RKO (cell line): ENCODE results near the gene FARSA.
"Not testable (repeated sequence)": the region's sequence is repeated elsewhere in the genome, so short reads cannot be mapped to it uniquely, and the experiment has no call there.

Experiments used
- DNase-seq: peaks from one replicate; pipeline ENCODE4 v3.0.0-alpha.2; 2016; ENCODE audit warnings: low spot score

Gene FARSA

DNA sequence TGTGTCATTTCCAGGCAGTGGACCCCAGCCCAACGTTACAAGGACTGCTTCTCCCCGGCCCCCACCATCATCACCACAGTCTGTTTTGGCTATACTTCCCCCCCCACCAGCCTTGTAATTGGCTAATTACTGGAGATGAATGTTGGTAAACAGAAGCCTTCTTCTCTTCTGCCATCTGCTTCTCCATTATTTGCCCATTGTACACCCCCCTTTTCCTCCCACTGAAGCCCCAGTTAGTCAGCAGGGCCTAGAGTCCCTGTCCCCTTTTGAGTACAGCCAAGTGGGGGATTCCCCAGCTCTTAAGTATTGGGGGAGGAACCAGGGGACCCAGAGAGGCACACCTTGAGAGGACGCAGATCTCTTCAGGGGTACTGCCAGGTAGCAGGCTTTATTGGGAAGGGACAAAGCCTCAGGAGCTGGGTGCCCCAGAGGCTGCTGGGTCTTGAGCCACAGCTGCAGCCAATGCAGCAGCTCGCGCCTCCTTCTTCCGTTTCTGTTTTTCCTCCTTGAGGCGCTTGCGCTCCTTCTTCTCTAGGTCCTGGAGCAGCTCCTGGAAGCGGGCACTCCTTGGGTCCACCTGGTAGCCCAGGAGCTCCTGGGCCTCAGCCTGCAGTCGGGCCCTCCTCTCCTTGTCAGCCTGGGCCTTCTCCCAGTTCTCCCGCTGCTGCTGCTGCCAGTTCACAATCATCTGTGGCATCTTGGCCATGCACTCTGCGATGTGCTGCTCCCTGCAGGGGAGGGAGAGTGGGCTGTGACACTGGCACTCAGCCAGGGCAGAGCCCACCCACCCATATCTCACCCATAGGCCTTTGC is 20.5 kb upstream of the FARSA start:
- no peak for DNase-seq

DNA sequence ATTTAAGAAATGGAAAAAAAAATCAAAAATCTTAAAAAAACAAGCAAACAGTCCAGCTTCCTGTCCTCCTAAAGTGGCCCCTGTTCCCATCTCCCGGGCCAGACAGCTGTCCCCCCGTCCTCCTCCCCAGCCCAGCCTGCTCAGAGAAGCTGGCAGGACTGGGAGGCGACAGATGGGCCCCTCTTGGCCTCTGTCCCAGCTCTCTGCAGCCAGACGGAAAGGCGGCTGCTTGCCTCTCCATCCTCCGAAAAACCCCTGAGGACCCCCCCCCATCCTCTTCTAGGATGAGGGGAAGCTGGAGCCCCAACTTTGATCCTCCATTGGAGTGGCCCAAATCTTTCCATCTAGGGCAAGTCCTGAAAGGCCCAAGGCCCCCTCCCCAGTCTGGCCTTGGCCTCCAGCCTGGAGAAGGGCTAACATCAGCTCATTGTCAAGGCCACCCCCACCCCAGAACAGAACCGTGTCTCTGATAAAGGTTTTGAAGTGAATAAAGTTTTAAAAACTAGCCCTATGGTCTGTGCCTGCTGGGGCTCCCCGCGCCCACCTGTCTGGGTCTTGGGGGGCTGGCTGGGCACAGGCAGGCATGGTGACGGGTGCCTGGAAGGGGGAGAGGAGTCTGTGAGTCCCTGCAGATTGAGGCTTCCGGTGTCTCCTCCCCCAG is 19.8 kb upstream of the FARSA start:
- no peak for DNase-seq

DNA sequence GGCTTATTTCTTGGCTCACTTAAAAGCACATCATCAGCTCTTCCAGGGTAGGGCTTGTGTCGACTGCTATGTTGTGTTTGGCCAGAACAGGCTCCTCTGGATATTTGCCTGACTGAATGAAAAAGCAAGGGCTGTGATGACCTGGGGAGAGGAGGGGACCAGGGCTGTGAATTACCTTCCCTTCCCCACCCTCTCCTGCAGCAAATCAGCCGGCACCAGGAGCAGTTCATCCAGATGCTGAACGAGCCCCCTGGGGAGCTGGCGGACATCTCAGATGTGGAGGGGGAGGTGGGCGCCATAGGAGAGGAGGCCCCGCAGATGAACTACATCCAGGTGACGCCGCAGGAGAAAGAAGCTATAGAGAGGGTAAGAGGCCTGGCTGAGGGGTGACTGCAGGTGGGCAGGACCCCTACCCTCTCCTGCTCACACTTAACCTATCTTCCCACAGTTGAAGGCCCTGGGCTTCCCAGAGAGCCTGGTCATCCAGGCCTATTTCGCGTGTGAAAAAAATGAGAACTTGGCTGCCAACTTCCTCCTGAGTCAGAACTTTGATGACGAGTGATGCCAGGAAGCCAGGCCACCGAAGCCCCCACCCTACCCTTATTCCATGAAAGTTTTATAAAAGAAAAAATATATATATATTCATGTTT is 19.1 kb upstream of the FARSA start:
- peak; percentile 75 for DNase-seq

DNA sequence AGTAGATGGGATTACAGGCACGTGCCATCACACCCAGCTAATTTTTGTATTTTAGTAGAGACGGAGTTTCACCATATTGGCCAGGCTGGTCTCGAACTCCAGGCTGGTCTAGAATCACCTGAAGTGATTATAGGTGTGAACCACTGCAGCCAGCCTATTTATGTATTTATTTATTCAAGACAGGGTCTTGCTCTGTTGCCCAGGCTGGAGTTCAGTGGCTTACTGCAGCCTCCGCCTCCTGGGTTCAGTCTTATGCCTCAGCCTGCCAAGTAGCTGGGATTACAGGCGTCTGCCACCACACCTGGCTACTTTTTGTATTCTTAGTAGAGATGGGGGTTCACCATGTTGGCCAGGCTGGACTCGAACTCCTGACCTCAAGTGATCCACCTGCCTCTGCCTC is 18.5 kb upstream of the FARSA start:
- not testable (repeated sequence) for DNase-seq

DNA sequence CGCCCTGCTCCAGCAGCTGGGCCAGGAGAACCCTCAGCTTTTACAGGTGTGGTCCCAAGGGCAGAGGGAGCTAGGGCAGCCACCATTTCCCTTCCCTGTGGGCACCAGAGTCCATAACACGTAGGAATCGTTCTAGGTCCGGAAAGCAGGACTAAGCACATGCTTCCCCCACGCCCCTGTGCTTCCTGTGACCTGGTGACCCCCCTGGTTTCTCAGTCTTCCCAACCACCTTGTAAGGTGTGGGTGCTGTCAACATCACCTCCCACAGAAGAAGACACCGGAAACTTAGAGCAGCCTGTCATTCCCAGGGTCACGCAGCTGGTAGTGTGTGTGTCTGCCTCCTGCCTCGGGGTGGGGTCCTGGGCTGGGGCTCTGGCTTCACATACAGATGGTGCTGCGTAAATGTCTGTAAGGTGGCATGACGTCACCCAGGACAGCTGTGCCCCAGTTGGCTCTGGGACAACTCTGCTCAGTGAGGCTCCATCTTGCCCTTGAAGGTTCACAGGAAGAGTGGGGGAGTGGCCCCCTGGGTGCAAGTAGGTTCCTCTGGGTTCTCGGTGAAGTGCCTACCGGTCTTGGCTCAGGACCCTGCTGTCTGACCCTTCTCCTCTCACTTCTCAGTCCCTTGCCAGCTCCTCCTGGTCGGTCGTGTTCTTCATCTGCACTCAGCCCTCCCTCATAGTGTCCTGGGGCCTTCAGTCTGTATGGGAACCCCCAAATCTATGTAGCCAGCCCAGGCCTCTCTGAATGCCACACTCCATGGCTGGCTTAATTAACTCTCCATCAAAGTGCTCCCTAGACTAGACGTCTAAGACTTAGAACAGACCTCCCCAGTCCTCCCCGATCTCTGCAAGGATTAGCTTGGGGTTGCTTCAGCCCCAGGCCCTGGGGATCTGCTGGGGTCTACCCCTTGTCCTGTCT is 16.1 kb upstream of the FARSA start:
- no peak for DNase-seq

DNA sequence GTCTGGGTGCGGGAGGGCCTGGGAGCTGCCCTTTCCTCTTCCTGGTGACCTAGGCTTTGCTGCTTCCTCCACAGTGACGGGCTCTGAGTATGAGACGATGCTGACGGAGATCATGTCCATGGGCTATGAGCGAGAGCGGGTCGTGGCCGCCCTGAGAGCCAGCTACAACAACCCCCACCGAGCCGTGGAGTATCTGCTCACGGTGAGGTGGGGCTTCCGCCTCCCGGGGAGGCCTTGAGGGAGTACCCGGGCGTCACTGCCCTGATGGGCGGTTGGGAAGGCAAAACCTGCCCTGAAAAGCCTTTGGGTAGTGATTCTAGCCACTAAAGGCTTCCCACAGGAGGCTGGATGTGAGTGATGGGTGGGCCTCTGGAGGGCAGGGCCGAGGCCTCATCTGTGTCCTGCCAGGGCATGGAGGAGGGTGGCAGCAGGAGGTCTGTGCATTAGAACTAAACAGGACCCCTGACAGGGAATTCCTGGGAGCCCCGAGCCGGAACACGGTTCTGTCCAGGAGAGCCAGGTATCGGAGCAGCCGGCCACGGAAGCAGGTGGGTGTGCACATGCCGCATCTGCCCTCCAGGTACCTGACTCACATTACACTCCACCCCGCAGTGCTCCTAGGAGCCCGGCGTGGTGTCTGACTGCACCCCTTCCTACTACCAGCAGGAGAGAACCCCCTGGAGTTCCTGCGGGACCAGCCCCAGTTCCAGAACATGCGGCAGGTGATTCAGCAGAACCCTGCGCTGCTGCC is 15.3 kb upstream of the FARSA start:
- no peak for DNase-seq

DNA sequence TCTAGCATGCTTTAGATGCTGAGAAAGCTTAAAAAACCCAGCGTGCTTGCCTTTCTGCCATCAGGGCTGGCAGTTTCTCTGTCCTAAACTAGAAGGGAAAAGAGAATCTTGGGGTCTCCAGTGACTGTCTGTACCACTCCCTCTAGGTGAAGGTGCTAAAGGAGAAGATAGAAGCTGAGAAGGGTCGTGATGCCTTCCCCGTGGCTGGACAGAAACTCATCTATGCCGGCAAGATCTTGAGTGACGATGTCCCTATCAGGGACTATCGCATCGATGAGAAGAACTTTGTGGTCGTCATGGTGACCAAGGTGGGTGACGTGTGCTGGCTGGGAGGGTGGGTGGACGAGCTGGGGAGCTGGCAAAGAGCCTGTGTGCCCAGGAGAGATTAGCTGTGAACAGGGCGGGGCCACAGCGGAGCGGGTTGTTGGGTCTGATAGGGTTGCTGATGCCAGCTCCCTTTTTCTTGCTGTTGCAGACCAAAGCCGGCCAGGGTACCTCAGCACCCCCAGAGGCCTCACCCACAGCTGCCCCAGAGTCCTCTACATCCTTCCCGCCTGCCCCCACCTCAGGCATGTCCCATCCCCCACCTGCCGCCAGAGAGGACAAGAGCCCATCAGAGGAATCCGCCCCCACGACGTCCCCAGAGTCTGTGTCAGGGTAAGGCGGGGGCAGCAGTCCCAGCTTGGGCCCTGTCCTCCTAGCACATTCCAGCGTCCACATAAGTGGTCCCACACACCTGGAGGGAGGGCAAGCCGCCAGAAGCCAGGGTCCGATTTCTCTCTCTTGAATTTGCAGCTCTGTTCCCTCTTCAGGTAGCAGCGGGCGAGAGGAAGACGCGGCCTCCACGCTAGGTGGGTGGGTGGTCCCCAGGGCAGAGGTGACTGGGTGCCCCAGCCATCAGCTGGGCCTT is 14.4 kb upstream of the FARSA start:
- no peak for DNase-seq

DNA sequence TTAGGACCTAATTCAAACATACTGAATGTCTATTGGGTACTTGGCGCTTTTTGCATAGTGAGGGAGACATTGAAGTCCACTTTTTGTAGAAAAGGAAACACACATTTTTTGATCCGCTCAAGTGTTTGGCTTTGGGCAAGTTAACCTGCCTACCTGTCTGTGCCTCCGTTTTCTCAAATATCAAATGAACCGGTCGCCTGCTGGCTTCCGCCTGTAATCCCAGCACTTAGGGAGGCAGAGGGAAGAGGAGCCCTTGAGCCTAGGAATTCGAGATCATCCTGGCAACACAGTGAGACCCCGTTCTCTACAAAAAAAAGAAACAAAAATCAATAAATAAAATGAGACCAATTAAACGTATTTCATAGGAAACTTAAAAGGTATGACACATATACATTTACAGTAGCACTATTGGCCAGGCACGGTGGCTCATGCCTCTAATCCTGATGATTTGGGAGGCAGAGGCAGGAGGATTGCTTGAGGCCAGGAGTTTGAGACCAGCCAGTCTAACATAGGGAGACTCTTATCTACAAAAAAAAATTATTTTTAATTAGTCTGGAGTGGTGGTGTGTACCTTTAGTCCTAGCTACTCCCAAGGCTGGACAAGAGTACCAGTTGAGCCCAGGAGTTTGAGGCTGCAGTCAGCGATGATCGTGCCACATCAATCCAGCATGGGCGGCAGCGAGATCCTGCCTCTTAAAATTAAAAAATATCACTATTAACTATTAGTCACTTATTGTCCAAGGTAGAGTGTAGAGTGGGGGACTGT is 13.4 kb upstream of the FARSA start:
- no peak for DNase-seq

DNA sequence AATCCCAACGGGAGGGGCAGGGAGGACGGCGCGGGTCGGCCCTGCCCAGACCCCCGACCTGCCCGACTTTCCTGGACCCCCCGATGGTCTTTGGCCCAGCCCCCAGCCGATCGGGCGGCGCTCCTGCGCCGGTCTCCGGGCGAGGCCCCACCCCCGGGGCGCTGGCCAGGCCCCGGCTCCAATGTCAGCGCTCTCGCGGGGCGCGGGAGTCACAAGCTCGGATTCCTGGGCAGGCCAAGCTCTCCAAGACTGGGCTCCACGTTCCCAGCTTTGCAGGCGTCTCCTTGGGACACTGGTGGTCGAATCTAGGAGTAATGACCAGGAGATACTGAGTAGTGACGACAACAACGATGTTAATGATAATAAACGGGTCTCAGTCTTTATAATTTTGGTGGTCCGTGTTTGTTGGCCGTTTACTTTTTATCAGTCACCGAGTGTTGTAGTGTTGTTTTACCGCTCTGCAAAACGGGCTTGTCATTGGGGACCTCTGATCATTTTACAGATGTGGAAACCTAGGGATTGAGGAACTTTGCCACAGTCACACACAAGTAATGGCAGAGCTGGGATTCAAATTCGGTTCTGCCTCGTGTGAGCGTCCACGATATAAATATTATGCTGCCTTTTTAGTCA is 12.7 kb upstream of the FARSA start:
- DNase-seq, result peak; percentile 71

DNA sequence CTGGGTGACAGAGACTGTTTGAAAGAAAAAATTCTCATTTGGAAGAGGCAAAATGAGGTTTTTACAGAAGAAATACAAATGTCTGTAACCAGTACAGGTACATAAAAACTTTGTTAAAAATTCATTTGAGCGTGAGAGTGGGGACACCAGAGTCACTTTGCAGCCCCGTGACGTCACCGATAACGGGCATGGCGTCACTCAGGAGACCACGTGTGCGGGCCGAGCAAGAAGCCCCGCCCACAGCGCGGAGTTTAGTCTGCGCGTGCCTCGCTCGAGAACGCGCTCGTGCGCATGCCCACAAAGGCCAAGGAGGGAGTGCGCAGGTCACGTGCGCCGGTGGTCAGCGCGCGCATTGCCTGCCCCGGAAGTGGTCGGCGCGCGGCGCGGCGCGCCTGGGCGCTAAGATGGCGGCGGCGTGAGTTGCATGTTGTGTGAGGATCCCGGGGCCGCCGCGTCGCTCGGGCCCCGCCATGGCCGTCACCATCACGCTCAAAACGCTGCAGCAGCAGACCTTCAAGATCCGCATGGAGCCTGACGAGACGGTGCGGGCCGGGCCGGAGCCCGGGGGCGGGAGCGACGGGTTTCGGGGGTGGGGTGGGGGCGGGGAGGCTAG is 12.1 kb upstream of the FARSA start, which contains the start of gene RAD23A:
TSS of gene RAD23A (plus strand) at position 384 of the 613 bp plus-strand sequence. CDS start at position 471, 87 bp downstream.
- DNase-seq, result peak; percentile 97

DNA sequence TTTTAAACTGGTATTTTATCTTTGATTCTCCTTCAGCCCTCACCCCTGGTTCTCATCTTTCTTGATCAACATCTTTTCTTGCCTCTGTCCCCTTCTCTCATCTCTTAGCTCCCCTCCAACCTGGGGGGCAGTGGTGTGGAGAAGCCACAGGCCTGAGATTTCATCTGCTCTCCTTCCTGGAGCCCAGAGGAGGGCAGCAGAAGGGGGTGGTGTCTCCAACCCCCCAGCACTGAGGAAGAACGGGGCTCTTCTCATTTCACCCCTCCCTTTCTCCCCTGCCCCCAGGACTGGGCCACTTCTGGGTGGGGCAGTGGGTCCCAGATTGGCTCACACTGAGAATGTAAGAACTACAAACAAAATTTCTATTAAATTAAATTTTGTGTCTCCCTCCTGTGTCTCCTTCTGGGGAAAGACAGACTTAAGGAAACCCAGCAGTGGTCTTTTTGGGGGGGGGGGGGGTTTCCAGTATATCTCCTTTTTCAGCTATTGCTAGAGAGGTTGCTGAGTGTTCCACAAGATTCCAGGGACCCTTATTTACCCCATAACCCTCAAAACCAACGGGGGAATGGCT is 10.7 kb upstream of the FARSA start:
- DNase-seq, result no peak

DNA sequence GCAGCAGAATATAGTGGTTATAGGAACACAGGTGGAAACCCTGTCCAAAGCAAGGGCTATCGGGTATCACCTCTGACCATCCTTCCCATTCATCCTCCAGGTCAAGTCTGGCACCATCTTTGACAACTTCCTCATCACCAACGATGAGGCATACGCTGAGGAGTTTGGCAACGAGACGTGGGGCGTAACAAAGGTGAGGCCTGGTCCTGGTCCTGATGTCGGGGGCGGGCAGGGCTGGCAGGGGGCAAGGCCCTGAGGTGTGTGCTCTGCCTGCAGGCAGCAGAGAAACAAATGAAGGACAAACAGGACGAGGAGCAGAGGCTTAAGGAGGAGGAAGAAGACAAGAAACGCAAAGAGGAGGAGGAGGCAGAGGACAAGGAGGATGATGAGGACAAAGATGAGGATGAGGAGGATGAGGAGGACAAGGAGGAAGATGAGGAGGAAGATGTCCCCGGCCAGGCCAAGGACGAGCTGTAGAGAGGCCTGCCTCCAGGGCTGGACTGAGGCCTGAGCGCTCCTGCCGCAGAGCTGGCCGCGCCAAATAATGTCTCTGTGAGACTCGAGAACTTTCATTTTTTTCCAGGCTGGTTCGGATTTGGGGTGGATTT is 10.0 kb upstream of the FARSA start:
- DNase-seq, result no peak

DNA sequence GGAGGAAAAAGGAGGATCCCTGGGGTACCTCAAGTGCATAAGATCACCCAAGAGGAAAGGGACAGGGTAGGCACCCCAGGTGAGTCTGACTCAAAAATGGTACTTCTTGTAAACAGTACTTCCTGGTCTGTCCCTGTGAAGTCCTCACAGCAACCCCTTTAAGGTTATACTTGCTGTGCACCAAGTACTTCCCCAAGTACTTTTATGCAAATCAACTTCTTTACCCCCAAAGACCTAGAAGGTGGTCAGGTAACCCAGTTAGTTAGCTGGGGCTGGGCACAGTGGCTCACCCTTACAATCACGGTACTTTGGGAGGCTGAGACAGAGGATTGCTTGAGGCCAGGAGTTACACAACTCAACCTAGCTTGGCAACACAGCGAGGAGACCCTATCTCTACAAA is 7.4 kb upstream of the FARSA start:
- no peak for DNase-seq

DNA sequence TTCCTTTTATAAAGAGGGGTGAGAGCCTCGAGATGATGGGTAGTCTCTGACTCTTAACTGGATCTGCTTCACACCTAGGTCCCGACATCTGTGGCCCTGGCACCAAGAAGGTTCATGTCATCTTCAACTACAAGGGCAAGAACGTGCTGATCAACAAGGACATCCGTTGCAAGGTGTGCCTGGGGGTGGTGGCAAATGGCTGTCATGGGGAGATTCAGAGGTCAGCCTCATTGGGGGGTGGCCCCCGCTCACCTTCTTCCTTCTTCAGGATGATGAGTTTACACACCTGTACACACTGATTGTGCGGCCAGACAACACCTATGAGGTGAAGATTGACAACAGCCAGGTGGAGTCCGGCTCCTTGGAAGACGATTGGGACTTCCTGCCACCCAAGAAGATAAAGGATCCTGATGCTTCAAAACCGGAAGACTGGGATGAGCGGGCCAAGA is 6.5 kb upstream of the FARSA start:
- DNase-seq, result no peak

DNA sequence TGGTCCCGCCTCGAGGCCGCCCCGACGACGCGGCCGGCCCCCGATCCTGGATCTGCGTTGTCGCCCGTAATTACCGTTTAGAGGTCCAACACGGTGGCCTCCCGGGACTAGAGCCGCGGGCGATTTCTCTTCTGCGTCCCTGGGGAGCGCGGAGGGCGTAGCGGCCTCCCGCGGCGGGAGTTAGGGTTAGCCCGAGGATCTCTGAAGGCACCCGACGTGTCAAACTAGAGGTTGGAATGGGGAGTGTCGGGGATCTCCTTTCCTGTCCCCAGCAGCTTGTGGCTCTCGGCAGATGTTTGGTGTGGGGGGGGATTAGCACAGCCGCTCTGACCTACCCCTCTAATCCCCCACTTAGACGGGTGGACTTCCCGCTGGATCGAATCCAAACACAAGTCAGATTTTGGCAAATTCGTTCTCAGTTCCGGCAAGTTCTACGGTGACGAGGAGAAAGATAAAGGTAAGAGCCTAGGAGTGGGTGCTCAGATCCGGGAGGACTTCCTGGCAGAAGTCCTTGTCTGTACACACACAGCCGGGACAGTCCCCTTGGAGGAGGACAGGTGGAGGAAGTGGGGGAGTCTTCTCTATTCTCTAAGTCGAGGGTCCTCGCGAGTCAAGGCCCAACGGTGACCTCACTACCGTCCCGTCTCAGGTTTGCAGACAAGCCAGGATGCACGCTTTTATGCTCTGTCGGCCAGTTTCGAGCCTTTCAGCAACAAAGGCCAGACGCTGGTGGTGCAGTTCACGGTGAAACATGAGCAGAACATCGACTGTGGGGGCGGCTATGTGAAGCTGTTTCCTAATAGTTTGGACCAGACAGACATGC is 5.5 kb upstream of the FARSA start:
- DNase-seq, result peak; percentile 66

DNA sequence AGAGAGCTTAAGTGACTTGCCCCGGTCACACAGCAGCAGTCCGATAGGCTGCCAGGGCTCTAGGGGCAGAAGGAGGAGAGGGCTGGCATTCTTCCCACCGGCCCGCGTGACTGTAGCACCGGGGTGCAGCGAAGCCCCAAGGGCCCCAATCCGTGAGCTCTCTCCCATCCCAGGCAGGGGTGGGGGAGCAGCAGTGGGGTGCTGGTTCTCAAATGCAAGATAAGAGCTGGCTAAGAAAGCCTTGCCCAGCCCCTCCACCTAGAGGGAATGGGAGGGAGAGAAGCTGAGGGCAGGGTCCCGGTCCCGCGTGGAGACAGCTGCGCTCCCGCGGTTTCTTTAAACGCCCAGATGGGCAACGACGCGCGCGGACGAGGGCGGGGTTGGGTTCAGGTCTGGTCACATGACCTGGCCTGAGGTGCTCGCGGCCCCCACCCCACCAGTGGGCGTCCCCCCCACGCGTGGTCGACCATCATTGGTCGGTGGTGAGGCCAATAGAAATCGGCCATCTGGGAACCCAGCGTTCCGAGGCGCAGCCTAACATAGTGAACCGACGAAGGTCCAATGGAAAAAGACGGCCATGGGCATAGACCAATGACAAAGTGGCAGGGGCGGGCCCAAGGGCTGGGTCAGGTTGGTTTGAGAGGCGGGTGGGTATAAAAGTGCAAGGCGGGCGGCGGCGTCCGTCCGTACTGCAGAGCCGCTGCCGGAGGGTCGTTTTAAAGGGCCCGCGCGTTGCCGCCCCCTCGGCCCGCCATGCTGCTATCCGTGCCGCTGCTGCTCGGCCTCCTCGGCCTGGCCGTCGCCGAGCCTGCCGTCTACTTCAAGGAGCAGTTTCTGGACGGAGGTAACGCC is 4.6 kb upstream of the FARSA start, which contains the start of gene CALR:
TSS of gene CALR (plus strand) at position 683 of the 852 bp plus-strand sequence. CDS start at position 754, 71 bp downstream.
- DNase-seq, result peak; percentile 99
